ENCODE data around the gene RIPOR2. TPM values are rescaled to one million over a fixed set of nuclear protein-coding genes. Genes with fewer than 3 reads are reported as not detected.
A peak's percentile ranks its signal among the peaks of the same experiment; 100 is the strongest.

Gene RIPOR2
- polyA plus RNA-seq, 3 donors, result 154 to 181 (median 179) TPM

GRCh38 chr6:24929242-24929641 lies 6.5 kb downstream of the RIPOR2 start:
- Histone ChIP-seq H3K27me3 (ENCODE audit: control insufficient read depth in 2 of 2, insufficient read depth in 2 of 2, low read length in 2 of 2) (no peaks in the 10 kb centered on the region), H4K20me1 (ENCODE audit: insufficient read depth, low read length) (peaks cover 99% of the 10 kb centered on the region), H3K4me3 (replicated peaks in 1 of 3; ENCODE audit: low read depth in 2 of 3, low read length in 3 of 3) (peak overlapping the region in 1 of 3 experiments; percentile 87), H3K9me3 (replicated peaks in 1 of 2; ENCODE audit: control insufficient read depth in 1 of 2, insufficient read depth in 1 of 2, low read length in 2 of 2) (no peaks in the 10 kb centered on the region), H3K27ac (ENCODE audit: low read depth in 1 of 2, low read length in 2 of 2) (peak overlapping the region in 1 of 2 donors; percentile 88), H3K4me1 (ENCODE audit: control insufficient read depth in 1 of 2, insufficient read depth in 2 of 2, low read length in 2 of 2) (peaks cover 85 to 100% of the 10 kb centered on the region in 2 donors), H3K4me2 (replicated peaks; ENCODE audit: extremely low read depth, low read length, poor library complexity, severe bottlenecking) (peak overlapping the region; percentile 88), H2AFZ (ENCODE audit: insufficient read depth, low read depth, low read length, poor library complexity, severe bottlenecking) (no peak overlapping the region), H3K36me3 (replicated peaks in 1 of 2; ENCODE audit: control insufficient read depth in 1 of 2, insufficient read depth in 2 of 2, low read length in 2 of 2) (peaks cover 26 to 63% of the 10 kb centered on the region in 2 donors), H3K79me2 (ENCODE audit: insufficient read depth, low read length) (peaks cover 100% of the 10 kb centered on the region), H3K9ac (ENCODE audit: insufficient read depth, low read length, poor library complexity, severe bottlenecking) (no peak overlapping the region)
- no CpG with 5 or more reads among the region's 1 CpG for WGBS (ENCODE audit: insufficient coverage)
- peak in 2 of 3 donors; percentile 68 to 71 for DNase-seq
- peaks cover 0 to 5% (median 0%) of the 10 kb centered on the region in 7 donors for H3K9me3 Mint-ChIP-seq
- peak overlapping the region; percentile 42 to 63 for H3K4me3 Mint-ChIP-seq
- peak overlapping the region; percentile 82 to 93 (median 89) for H3K27ac Mint-ChIP-seq
- TF ChIP-seq, protein P1, sequence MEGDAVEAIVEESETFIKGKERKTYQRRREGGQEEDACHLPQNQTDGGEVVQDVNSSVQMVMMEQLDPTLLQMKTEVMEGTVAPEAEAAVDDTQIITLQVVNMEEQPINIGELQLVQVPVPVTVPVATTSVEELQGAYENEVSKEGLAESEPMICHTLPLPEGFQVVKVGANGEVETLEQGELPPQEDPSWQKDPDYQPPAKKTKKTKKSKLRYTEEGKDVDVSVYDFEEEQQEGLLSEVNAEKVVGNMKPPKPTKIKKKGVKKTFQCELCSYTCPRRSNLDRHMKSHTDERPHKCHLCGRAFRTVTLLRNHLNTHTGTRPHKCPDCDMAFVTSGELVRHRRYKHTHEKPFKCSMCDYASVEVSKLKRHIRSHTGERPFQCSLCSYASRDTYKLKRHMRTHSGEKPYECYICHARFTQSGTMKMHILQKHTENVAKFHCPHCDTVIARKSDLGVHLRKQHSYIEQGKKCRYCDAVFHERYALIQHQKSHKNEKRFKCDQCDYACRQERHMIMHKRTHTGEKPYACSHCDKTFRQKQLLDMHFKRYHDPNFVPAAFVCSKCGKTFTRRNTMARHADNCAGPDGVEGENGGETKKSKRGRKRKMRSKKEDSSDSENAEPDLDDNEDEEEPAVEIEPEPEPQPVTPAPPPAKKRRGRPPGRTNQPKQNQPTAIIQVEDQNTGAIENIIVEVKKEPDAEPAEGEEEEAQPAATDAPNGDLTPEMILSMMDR (IDR thresholded peaks at IDR 0.05), result no peak
- H3K4me1 Mint-ChIP-seq, result peaks cover 90% of the 10 kb centered on the region
- H3K27me3 Mint-ChIP-seq (ENCODE audit: low read depth in 3 of 3), result no peaks in the 10 kb centered on the region
- intact Hi-C loops (cut with micrococcal nuclease), result loop anchor here in 1 of 2 donors (10.0 kb wide), 1 partner anchor 66 kb away; no protein-coding TSS in a partner anchor
- H3K36me3 Mint-ChIP-seq, result peaks cover 48 to 70% of the 10 kb centered on the region in 2 donors

DNA sequence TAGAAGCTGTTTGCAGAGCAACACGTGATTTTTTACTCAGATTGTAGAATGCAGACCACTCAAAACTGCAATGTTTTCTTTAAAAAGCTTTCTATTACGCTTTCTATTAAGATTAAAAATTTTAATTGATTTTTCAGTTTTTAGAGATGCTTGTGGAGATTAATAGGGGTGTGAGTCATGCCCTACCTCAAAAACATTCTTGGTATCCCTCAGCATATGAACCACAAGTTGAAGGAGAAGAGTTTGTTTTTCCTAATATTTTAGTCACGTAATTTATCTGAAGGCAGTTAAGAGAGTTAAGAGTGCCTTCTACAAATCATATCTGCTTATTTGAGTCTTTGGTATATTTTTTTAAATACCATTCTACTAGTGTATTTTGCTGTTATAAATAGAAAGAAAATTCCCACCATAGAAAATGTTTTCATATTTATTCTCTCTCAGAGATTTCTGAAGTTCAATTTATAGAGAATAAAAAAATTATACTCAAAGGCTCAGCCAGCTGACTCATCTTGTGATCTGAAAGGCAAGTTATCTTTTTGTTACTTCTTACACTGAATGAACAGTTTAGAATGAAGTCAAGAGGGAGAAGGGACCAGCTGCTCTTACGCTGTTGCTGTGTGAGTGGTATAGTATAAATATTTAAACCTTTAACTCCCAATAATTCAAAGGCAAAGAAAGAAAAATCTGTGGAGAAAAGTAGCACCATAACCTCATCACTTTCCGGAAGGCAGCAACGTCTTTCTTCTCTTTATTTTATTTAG lies 7.6 kb downstream of the RIPOR2 start:
- H3K79me2 ChIP-seq (ENCODE audit: insufficient read depth, low read length), result peaks cover 100% of the 10 kb centered on the region
- TF ChIP-seq, protein P1 (IDR thresholded peaks at IDR 0.05), result no peak
- peaks cover 88 to 100% of the 10 kb centered on the region in 2 donors for H3K4me1 ChIP-seq (ENCODE audit: control insufficient read depth in 1 of 2, insufficient read depth in 2 of 2, low read length in 2 of 2)
- no peaks in the 10 kb centered on the region for H3K9me3 ChIP-seq (replicated peaks in 1 of 2; ENCODE audit: control insufficient read depth in 1 of 2, insufficient read depth in 1 of 2, low read length in 2 of 2)
- peaks cover 99% of the 10 kb centered on the region for H4K20me1 ChIP-seq (ENCODE audit: insufficient read depth, low read length)
- Mint-ChIP-seq H3K36me3 (peaks cover 52 to 77% of the 10 kb centered on the region in 2 donors), H3K27me3 (ENCODE audit: low read depth in 3 of 3) (no peaks in the 10 kb centered on the region), H3K4me1 (peaks cover 89% of the 10 kb centered on the region), H3K27ac (peak overlapping the region in 4 of 7 donors; percentile 33 to 82 (median 57)), H3K9me3 (peaks cover 0 to 5% (median 0%) of the 10 kb centered on the region in 7 donors), H3K4me3 (no peak overlapping the region)
- no peaks in the 10 kb centered on the region for H3K27me3 ChIP-seq (ENCODE audit: control insufficient read depth in 2 of 2, insufficient read depth in 2 of 2, low read length in 2 of 2)
- no peak overlapping the region for H2AFZ ChIP-seq (ENCODE audit: insufficient read depth, low read depth, low read length, poor library complexity, severe bottlenecking)
- H3K9ac ChIP-seq (ENCODE audit: insufficient read depth, low read length, poor library complexity, severe bottlenecking), result no peak overlapping the region
- peak overlapping the region in 1 of 2 donors; percentile 55 for H3K27ac ChIP-seq (ENCODE audit: low read depth in 1 of 2, low read length in 2 of 2)
- H3K36me3 ChIP-seq (replicated peaks in 1 of 2; ENCODE audit: control insufficient read depth in 1 of 2, insufficient read depth in 2 of 2, low read length in 2 of 2), result peaks cover 31 to 61% of the 10 kb centered on the region in 2 donors
- WGBS (ENCODE audit: insufficient coverage), result no CpG with 5 or more reads among the region's 6 CpGs
- DNase-seq, result no peak
- intact Hi-C loops (cut with micrococcal nuclease), result loop anchor here in 1 of 2 donors (10.0 kb wide), 1 partner anchor 67 kb away; no protein-coding TSS in a partner anchor
- H3K4me2 ChIP-seq (replicated peaks; ENCODE audit: extremely low read depth, low read length, poor library complexity, severe bottlenecking), result peak overlapping the region; percentile 33
- H3K4me3 ChIP-seq (replicated peaks in 1 of 3; ENCODE audit: low read depth in 2 of 3, low read length in 3 of 3), result peak overlapping the region in 1 of 3 experiments; percentile 2

Data from CD14-positive monocyte (primary cell).